KOPT-K1 (cell line): ENCODE data around the gene VSTM2B.

Experiments used
- H3K27ac ChIP-seq: fragments of 200-600 bp; sonication (generic); 2 replicates; pipeline ENCODE4 v1.5.1; 2016; ENCODE audit warnings: antibody characterized with exemption, mild to moderate bottlenecking, low read depth, low read length; ENCODE audit not compliant: poor library complexity, severe bottlenecking
- H3K36me3 ChIP-seq: fragments of 200-600 bp; sonication (generic); 2 replicates; pipeline ENCODE4 v1.5.1; 2017; ENCODE audit warnings: antibody characterized with exemption, mild to moderate bottlenecking, low read length, moderate library complexity; ENCODE audit not compliant: insufficient read depth
- H3K9me3 ChIP-seq: fragments of 200-600 bp; sonication (generic); 2 replicates; pipeline ENCODE4 v1.5.1; 2017; ENCODE audit warnings: antibody characterized with exemption, low read length, mild to moderate bottlenecking; ENCODE audit not compliant: insufficient read depth, poor library complexity, severe bottlenecking

The VSTM2B gene

GRCh38 chr19:29610574-29611271 is 84.9 kb downstream of the VSTM2B start:
- no peak overlapping the region for H3K27ac ChIP-seq
- no peaks in the 10 kb centered on the region for H3K9me3 ChIP-seq
- H3K36me3 ChIP-seq, result peaks cover 68% of the 10 kb centered on the region

- peaks cover 82% of the 10 kb centered on the region for H3K36me3 ChIP-seq
Measured at GRCh38 chr19:29612121-29612520, 86.3 kb downstream of the VSTM2B start.

GRCh38 chr19:29612801-29613595 is 87.2 kb downstream of the VSTM2B start:
- H3K27ac ChIP-seq, result no peak overlapping the region
- H3K36me3 ChIP-seq, result peaks cover 82% of the 10 kb centered on the region
- no peaks in the 10 kb centered on the region for H3K9me3 ChIP-seq

More at GRCh38 chr19:29612121-29612520, 86.3 kb downstream of the VSTM2B start:
- Histone ChIP-seq H3K9me3 (no peaks in the 10 kb centered on the region), H3K27ac (no peak overlapping the region)

- Histone ChIP-seq H3K27ac (no peak overlapping the region), H3K9me3 (no peaks in the 10 kb centered on the region), H3K36me3 (peaks cover 76% of the 10 kb centered on the region)
Measured at GRCh38 chr19:29614046-29614445, 88.3 kb downstream of the VSTM2B start.
